SW 1271 (cell line): ENCODE measurements around the gene GNG4.

ENCODE experiments used
- DNase-seq, 2 experiments: peaks; one replicate each; lab custom pipeline; 2025; lab: John Stamatoyannopoulos, UW

Gene GNG4

GRCh38 chr1:235649368-235650163 is at the start of gene GNG4:
TSS of gene GNG4 (minus strand) at chr1:235649784. CDS start at chr1:235583838, 65,946 bp downstream.
- DNase-seq = no peak

- no peak for DNase-seq
Measured at GRCh38 chr1:235697508-235697907, 47.9 kb upstream of the GNG4 start.

GRCh38 chr1:235689356-235689755 is 39.8 kb upstream of the GNG4 start:
- DNase-seq = no peak

GRCh38 chr1:235688096-235688495 is 38.5 kb upstream of the GNG4 start:
- no peak for DNase-seq

- DNase-seq = no peak
Measured at GRCh38 chr1:235683653-235684052, 34.1 kb upstream of the GNG4 start.

- no peak for DNase-seq
Measured at GRCh38 chr1:235682216-235682615, 32.6 kb upstream of the GNG4 start.

GRCh38 chr1:235679644-235680043 is 30.1 kb upstream of the GNG4 start:
- no peak for DNase-seq

GRCh38 chr1:235679005-235679404 is 29.4 kb upstream of the GNG4 start:
- DNase-seq = no peak

GRCh38 chr1:235675152-235675890 is 25.7 kb upstream of the GNG4 start:
- DNase-seq = no peak

- DNase-seq = no peak
Measured at GRCh38 chr1:235673981-235674380, 24.4 kb upstream of the GNG4 start.

GRCh38 chr1:235671992-235672391 is 22.4 kb upstream of the GNG4 start:
- DNase-seq = no peak

GRCh38 chr1:235670157-235670776 is 20.7 kb upstream of the GNG4 start:
- DNase-seq = no peak

GRCh38 chr1:235669277-235669676 is 19.7 kb upstream of the GNG4 start:
- DNase-seq = no peak

- DNase-seq = no peak
Measured at GRCh38 chr1:235663628-235664027, 14.0 kb upstream of the GNG4 start.

- no peak for DNase-seq
Measured at GRCh38 chr1:235661568-235661967, 12.0 kb upstream of the GNG4 start.

GRCh38 chr1:235659186-235659771 is 9.7 kb upstream of the GNG4 start:
- no peak for DNase-seq

GRCh38 chr1:235657747-235658526 is 8.4 kb upstream of the GNG4 start:
- DNase-seq = no peak

GRCh38 chr1:235657269-235657668 is 7.7 kb upstream of the GNG4 start:
- DNase-seq = no peak

- no peak for DNase-seq
Measured at GRCh38 chr1:235652364-235652763, 2.8 kb upstream of the GNG4 start.

GRCh38 chr1:235651170-235651806 is 1.7 kb upstream of the GNG4 start:
- DNase-seq = no peak
